IMR-90 (cell line): Measurements from ENCODE around the gene FOXK2. TPM values are rescaled to one million over a fixed set of nuclear protein-coding genes. Genes with fewer than 3 reads are reported as not detected.

Experiments
- ATAC-seq: fragments of 200-7000 bp; cut with Tn5 transposase; 2 replicates; pipeline ENCODE4 v1.9.1; 2020; ENCODE audit warnings: low read depth, mild to moderate bottlenecking, moderate library complexity
- BruUV-seq: library from RNA; stranded (reverse); fragments of 400-500 nt; replicated peaks from 2 replicates; lab custom pipeline; 2021; lab: Mats Ljungman, UMichigan
- CTCF ChIA-PET: fragments of 300-600 bp; formaldehyde crosslinking; extraction: SDS; loops from one replicate; lab custom pipeline; 2021; ENCODE audit warnings: antibody characterized with exemption; lab: Yijun Ruan, JAX
- POLR2A ChIA-PET: fragments of 300-600 bp; sonication (Branson Sonifier 250); formaldehyde crosslinking; loops from one replicate; lab custom pipeline; 2022; ENCODE audit warnings: antibody characterized with exemption; ENCODE audit not compliant: unreplicated experiment; lab: Charles Lee
- DNase-seq: peaks from one replicate; pipeline ENCODE4 v3.0.0; 2013
- H2AFZ ChIP-seq: replicated peaks from 2 replicates; pipeline ENCODE3; 2013; ENCODE audit warnings: low read length, mild to moderate bottlenecking; ENCODE audit not compliant: poor library complexity
- H2AK5ac ChIP-seq: 2 replicates; pipeline ENCODE4 v1.6.1; 2013; ENCODE audit warnings: low read depth, low read length, inconsistent platforms
- H2AK9ac ChIP-seq: replicated peaks from 2 replicates; pipeline ENCODE3; 2013; ENCODE audit warnings: mild to moderate bottlenecking, low read depth, low read length, moderate library complexity; ENCODE audit not compliant: poor library complexity
- H2BK120ac ChIP-seq: 2 replicates; pipeline ENCODE4 v1.6.1; 2013; ENCODE audit warnings: low read depth, low read length, inconsistent platforms
- H2BK15ac ChIP-seq: 3 replicates; pipeline ENCODE4 v1.6.1; 2013; ENCODE audit warnings: low read depth, low read length, inconsistent platforms
- H2BK20ac ChIP-seq: 2 replicates; pipeline ENCODE4 v1.6.1; 2013; ENCODE audit warnings: low read depth, mild to moderate bottlenecking, inconsistent platforms, low read length, moderate library complexity
- H2BK5ac ChIP-seq: 2 replicates; pipeline ENCODE4 v1.6.1; 2013; ENCODE audit warnings: mild to moderate bottlenecking, low read depth, low read length, inconsistent platforms; ENCODE audit not compliant: poor library complexity, severe bottlenecking
- H3K14ac ChIP-seq: replicated peaks from 2 replicates; pipeline ENCODE4 v1.6.1; 2013; ENCODE audit warnings: low read depth, low read length, inconsistent platforms
- H3K18ac ChIP-seq: 2 replicates; pipeline ENCODE4 v1.6.1; 2013; ENCODE audit warnings: low read depth, low read length, control low read depth
- H3K23ac ChIP-seq: 2 replicates; pipeline ENCODE4 v1.6.1; 2013; ENCODE audit warnings: low read depth, low read length, inconsistent platforms
- H3K27ac ChIP-seq: 2 replicates; pipeline ENCODE4 v1.5.1; 2013; ENCODE audit warnings: mild to moderate bottlenecking, control low read depth, low read length; ENCODE audit not compliant: insufficient read depth
- H3K27me3 ChIP-seq: 2 replicates; pipeline ENCODE4 v1.6.1; 2013; ENCODE audit warnings: low read length; ENCODE audit not compliant: control insufficient read depth, insufficient read depth
- H3K36me3 ChIP-seq: 2 replicates; pipeline ENCODE4 v1.6.1; 2013; ENCODE audit warnings: low read length, mixed read lengths; ENCODE audit not compliant: control insufficient read depth, insufficient read depth
- H3K4ac ChIP-seq: 2 replicates; pipeline ENCODE4 v1.6.1; 2013; ENCODE audit warnings: low read depth, low read length, inconsistent platforms
- H3K4me1 ChIP-seq: 2 replicates; pipeline ENCODE4 v1.6.1; 2013; ENCODE audit warnings: low read length, mixed read lengths; ENCODE audit not compliant: control insufficient read depth, insufficient read depth
- H3K4me2 ChIP-seq: 2 replicates; pipeline ENCODE4 v1.6.1; 2013; ENCODE audit warnings: low read depth, mild to moderate bottlenecking, control low read depth, low read length, moderate library complexity
- H3K4me3 ChIP-seq: 2 replicates; pipeline ENCODE4 v1.5.1; 2013; ENCODE audit warnings: low read depth, mild to moderate bottlenecking, control low read depth, low read length, moderate library complexity; ENCODE audit not compliant: insufficient read depth
- H3K56ac ChIP-seq: 2 replicates; pipeline ENCODE4 v1.6.1; 2013; ENCODE audit warnings: low read length, inconsistent platforms; ENCODE audit not compliant: insufficient read depth; ENCODE audit errors: extremely low read depth
- H3K79me1 ChIP-seq, 2 experiments: 2 replicates each; pipeline ENCODE4 v1.6.1; 2013; ENCODE audit warnings: low read length in 2 of 2, inconsistent platforms in 1 of 2, low read depth in 1 of 2
- H3K9ac ChIP-seq: 2 replicates; pipeline ENCODE4 v1.6.1; 2013; ENCODE audit warnings: low read depth, low read length, control low read depth
- H3K9me1 ChIP-seq: 2 replicates; pipeline ENCODE4 v1.6.1; 2013; ENCODE audit warnings: low read length, inconsistent platforms; ENCODE audit not compliant: insufficient read depth
- H3K9me3 ChIP-seq: 2 replicates; pipeline ENCODE4 v1.6.1; 2013; ENCODE audit warnings: low read length; ENCODE audit not compliant: control insufficient read depth, insufficient read depth
- H4K20me1 ChIP-seq: 2 replicates; pipeline ENCODE4 v1.6.1; 2013; ENCODE audit warnings: low read length, inconsistent platforms; ENCODE audit not compliant: insufficient read depth
- H4K5ac ChIP-seq: 2 replicates; pipeline ENCODE4 v1.6.1; 2013; ENCODE audit warnings: mild to moderate bottlenecking, low read depth, low read length, control low read depth
- H4K8ac ChIP-seq, 2 experiments: 2 replicates each; pipeline ENCODE4 v1.6.1; 2013; ENCODE audit warnings: low read depth in 2 of 2, low read length in 2 of 2, control low read depth in 1 of 2, inconsistent platforms in 1 of 2
- H4K91ac ChIP-seq: 2 replicates; pipeline ENCODE4 v1.6.1; 2013; ENCODE audit warnings: low read depth, low read length, inconsistent platforms; ENCODE audit not compliant: insufficient read depth
- BHLHE40 ChIP-seq: fragments of 150-350 bp; IDR thresholded peaks from 2 replicates; pipeline ENCODE4 v1.6.1; 2016; ENCODE audit warnings: mild to moderate bottlenecking, low read depth, low read length
- CEBPB ChIP-seq: IDR thresholded peaks from 2 replicates; pipeline ENCODE4 v1.6.1; 2012; ENCODE audit warnings: low read depth, low read length, improper control_type of control experiment
- CHD1 ChIP-seq: IDR thresholded peaks from 2 replicates; pipeline ENCODE4 v1.6.1; 2012; ENCODE audit warnings: low read depth, low read length, improper control_type of control experiment
- CTCF ChIP-seq: conservative IDR thresholded peaks from 2 replicates; pipeline ENCODE4 v1.5.1; 2012; ENCODE audit warnings: mild to moderate bottlenecking, low read depth, low read length, improper control_type of control experiment
- ELK1 ChIP-seq: fragments of 150-350 bp; IDR thresholded peaks from 2 replicates; pipeline ENCODE4 v1.6.1; 2016; ENCODE audit warnings: low read depth, mild to moderate bottlenecking, low read length, moderate library complexity, borderline replicate concordance
- MAFK ChIP-seq: IDR thresholded peaks from 2 replicates; pipeline ENCODE4 v1.6.1; 2012; ENCODE audit warnings: low read depth, low read length, improper control_type of control experiment
- MAZ ChIP-seq: IDR thresholded peaks from 2 replicates; pipeline ENCODE4 v1.6.1; 2012; ENCODE audit warnings: low read depth, mild to moderate bottlenecking, low read length, improper control_type of control experiment, moderate library complexity, borderline replicate concordance
- MXI1 ChIP-seq: IDR thresholded peaks from 2 replicates; pipeline ENCODE4 v1.6.1; 2012; ENCODE audit warnings: low read depth, mild to moderate bottlenecking, low read length, moderate library complexity, borderline replicate concordance
- NFE2L2 ChIP-seq: fragments of 150-350 bp; IDR thresholded peaks from 2 replicates; pipeline ENCODE4 v1.6.1; 2016; ENCODE audit warnings: low read depth, mild to moderate bottlenecking, low read length
- POLR2A ChIP-seq: IDR thresholded peaks from 2 replicates; pipeline ENCODE4 v1.6.1; 2012; ENCODE audit warnings: mild to moderate bottlenecking, low read depth, low read length
- RAD21 ChIP-seq: IDR thresholded peaks from 2 replicates; pipeline ENCODE4 v1.6.1; 2012; ENCODE audit warnings: low read length, improper control_type of control experiment
- RCOR1 ChIP-seq: IDR thresholded peaks from 2 replicates; pipeline ENCODE4 v1.6.1; 2012; ENCODE audit warnings: mild to moderate bottlenecking, low read length, improper control_type of control experiment; ENCODE audit not compliant: insufficient replicate concordance
- RFX5 ChIP-seq: IDR thresholded peaks from 2 replicates; pipeline ENCODE4 v1.8.0; 2012; ENCODE audit warnings: low read depth, mild to moderate bottlenecking, low read length, moderate library complexity
- SMC3 ChIP-seq: fragments of 150-350 bp; IDR thresholded peaks from 2 replicates; pipeline ENCODE4 v1.6.1; 2016; ENCODE audit warnings: low read depth, mild to moderate bottlenecking, antibody characterized with exemption, low read length, moderate library complexity
- WGBS, 2 experiments: methylation state at CpG; one replicate each; pipeline versions ENCODE4 v1.1.5 to v1.1.7; 2013; ENCODE audit warnings: missing lambda C conversion rate in 2 of 2; ENCODE audit not compliant: insufficient read length in 1 of 2; ENCODE audit errors: extremely low coverage in 2 of 2; 5-methylcytosine and 5-hydroxymethylcytosine counted together
- dilution Hi-C: fragments of 300-500 bp; cut with HindIII; formaldehyde crosslinking; loops from one replicate; pipeline ENCODE4 v1.14.3; 2018; ENCODE audit warnings: low sequenced_read_pairs; ENCODE audit not compliant: unreplicated experiment
- in situ Hi-C: fragments of 300-500 bp; cut with MboI; formaldehyde crosslinking; loops from 3 replicates; pipeline ENCODE4 v1.14.3; 2019; ENCODE audit warnings: low sequenced_read_pairs, inconsistent platforms, mixed read lengths
- intact Hi-C: fragments of 100-400 bp; cut with micrococcal nuclease; formaldehyde crosslinking; loops from 2 replicates; pipeline ENCODE4 v1.10.0; 2022
- polyA plus RNA-seq, 3 experiments: library from polyadenylated mRNA; depleted of rRNA; stranded (reverse); fragments of >200 nt; gene quantifications; 2 replicates each; pipeline ENCODE4 v1.2.3, GENCODE V29; 2012; ENCODE audit warnings: low replicate concordance in 1 of 3
- total RNA-seq: library from RNA; depleted of rRNA; stranded (reverse); fragments of >200 nt; gene quantifications from 2 replicates; pipeline ENCODE4 v1.2.3, GENCODE V29; 2012

The FOXK2 gene
- total and polyA plus RNA-seq, 2 of the 4 experiments (the other 2 are of a cell fraction) = 12.5 to 20.0 TPM

GRCh38 chr17:82588266-82589175 is 69.0 kb downstream of the FOXK2 start:
- Histone ChIP-seq H3K9me3 (no peaks in the 10 kb centered on the region), H3K9me1 (peaks cover under 1% of the 10 kb centered on the region; the same call in 1 of the 2 replicates), H3K9ac (no peak overlapping the region), H3K4me2 (no peak overlapping the region), H2BK5ac (no peak overlapping the region), H4K91ac (no peak overlapping the region), H3K4me3 (no peak overlapping the region), H2AFZ (no peak overlapping the region), H2AK5ac (no peak overlapping the region), H4K8ac (no peak overlapping the region), H2BK15ac (no peak overlapping the region), H3K36me3 (peaks cover 31% of the 10 kb centered on the region), H3K4ac (no peak overlapping the region), H3K27ac (no peak overlapping the region), H4K20me1 (peaks cover 19% of the 10 kb centered on the region), H3K4me1 (peaks cover 3% of the 10 kb centered on the region), H2BK120ac (no peak overlapping the region), H3K27me3 (no peaks in the 10 kb centered on the region), H3K23ac (no peak overlapping the region), H3K79me1 (peaks cover 7 to 11% of the 10 kb centered on the region in 2 experiments), H3K14ac (no peak overlapping the region), H3K56ac (no peak overlapping the region), H2AK9ac (no peak overlapping the region), H2BK20ac (no peak overlapping the region), H3K18ac (no peak overlapping the region), H4K5ac (no peak overlapping the region)
- in situ Hi-C loops (no loop called here), dilution Hi-C loops (no loop called here), intact Hi-C loops (no loop called here)
- CTCF ChIA-PET = interaction anchor here (0.6 kb wide), 1 partner anchor 7 kb away, joined by 6 read pairs; no protein-coding TSS in a partner anchor
- DNase-seq = no peak
- no peak for ATAC-seq
- POLR2A ChIA-PET = interaction anchor here (0.6 kb wide), 1 partner anchor 62 kb away, joined by 12 read pairs; no protein-coding TSS in a partner anchor
- no TSS peak for BruUV-seq
- 92% methylated on average over 8 of the region's 27 CpGs; no CpG with 5 or more reads in 1 of the 2 experiments for WGBS, 2 experiments
- TF ChIP-seq CEBPB = no peak
- no peak for TF ChIP-seq MAFK
- no peak for TF ChIP-seq BHLHE40
- no peak for TF ChIP-seq NFE2L2
- no peak for TF ChIP-seq CTCF
- no peak for TF ChIP-seq ELK1
- TF ChIP-seq RFX5 = no peak
- no peak for TF ChIP-seq RCOR1
- TF ChIP-seq MXI1 = no peak
- TF ChIP-seq MAZ = no peak
- no peak for TF ChIP-seq CHD1
- no peak for TF ChIP-seq SMC3
- TF ChIP-seq RAD21 = no peak
- TF ChIP-seq POLR2A = no peak
